CD4-positive, alpha-beta T cell treated with Interferon gamma for 1 hour (primary cell): Measurements from ENCODE around the gene DQX1.

Experiments
- DNase-seq: peaks from one replicate; pipeline ENCODE4 v3.0.0-alpha.2; 2020

DQX1 gene

DNA sequence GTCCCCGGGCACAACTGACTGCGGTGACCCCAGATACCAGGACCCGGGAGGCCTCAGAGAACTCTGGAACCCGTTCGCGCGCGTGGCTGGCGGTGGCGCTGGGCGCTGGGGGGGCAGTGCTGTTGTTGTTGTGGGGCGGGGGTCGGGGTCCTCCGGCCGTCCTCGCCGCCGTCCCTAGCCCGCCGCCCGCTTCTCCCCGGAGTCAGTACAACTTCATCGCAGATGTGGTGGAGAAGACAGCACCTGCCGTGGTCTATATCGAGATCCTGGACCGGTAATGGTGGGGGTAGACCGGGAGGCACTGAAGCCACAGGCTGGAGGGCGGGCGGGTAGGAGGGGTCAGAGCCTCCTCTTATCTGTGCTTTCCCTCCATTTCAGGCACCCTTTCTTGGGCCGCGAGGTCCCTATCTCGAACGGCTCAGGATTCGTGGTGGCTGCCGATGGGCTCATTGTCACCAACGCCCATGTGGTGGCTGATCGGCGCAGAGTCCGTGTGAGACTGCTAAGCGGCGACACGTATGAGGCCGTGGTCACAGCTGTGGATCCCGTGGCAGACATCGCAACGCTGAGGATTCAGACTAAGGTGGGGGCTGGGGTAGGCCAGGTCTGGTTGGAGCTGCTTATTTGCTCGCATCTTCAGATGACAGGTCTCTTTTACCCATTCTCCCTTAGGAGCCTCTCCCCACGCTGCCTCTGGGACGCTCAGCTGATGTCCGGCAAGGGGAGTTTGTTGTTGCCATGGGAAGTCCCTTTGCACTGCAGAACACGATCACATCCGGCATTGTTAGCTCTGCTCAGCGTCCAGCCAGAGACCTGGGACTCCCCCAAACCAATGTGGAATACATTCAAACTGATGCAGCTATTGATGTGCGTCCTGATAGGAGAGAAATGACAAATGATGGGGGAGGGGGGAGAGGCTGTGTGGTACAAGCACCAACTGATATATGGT lies 4.5 kb upstream of the DQX1 start:
- peak; percentile 66 for DNase-seq

DNA sequence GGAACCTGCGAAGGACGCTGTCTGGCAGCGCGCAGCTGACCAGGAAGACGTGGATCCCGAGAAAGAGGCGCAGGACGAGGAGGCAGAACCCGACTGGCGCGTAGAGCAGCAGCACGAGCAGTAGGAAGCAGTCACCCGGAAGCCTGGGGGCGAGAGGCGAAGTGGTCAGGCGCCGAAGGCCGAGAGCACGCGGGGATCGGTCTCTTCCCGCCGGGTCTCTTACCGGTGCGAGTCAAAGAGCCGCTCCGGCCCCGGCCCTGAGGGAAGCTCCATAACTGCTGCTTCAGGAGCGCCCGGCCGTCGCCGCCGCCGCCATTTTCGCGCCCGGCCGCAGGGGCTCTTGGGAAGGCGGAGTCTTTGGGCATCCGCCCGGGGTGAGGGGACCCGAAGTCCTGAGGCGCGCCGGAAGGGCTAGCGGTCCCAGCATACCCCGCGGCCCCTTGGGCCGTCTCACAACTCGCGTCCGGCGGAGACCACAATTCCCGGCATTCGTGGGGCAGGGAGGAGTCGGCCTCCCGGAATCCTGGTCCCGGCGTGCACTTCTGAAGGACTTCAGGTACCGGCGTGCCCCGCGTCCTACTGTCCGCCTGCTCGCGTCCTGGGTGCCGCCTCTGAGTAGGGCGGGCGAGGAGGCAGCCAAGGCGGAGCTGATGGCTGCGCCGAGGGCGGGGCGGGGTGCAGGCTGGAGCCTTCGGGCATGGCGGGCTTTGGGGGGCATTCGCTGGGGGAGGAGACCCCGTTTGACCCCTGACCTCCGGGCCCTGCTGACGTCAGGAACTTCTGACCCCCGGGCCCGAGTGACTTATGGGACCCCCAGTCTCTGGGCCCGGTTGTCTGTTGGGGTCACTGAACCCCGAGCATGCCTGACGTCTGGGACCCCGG lies 3.6 kb upstream of the DQX1 start, which contains the start of the genes AUP1 and HTRA2:
Gene AUP1 (minus strand): TSS at position 350 of the 882 bp plus-strand sequence. CDS start 77 bp downstream, at position 273.
Gene HTRA2 (plus strand): TSS at position 577 of the 882 bp plus-strand sequence. CDS start 74 bp downstream, at position 651.
- DNase-seq = peak; percentile 94

DNA sequence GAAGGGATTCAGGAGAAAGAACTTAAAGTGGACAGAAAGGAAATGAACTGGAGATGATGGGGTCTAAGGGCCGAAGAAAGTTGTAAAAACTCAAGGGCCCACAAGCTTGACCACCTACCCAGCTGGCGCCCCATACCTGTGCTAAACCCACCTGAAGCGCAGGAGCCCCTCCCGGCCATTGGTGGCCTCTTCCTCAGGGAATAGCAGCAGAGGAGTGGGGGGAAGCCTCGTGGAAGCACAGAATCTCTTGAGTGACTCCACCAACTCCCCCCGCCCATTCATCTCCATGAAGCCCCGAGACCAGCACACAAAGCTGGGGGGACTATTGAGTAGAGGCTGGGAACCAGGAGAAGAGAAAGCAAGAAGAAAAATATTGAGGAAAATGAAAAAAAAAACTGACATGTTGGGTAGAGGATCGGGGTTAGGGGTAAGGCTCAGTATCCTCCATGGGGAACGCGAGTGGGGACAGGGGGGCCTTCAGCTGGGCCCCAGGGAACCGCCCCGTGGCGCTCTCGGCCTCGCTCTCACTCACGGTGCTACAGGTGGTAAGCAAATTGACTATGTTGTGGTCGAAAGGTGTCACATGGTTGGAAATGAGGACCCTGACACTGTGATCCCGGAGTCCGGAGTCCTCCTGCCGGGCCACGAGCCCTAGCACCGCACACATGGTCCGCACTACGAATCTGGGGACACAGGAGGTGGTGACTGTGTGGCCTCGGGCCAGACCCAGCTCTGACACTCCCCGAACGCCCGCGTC lies 2.7 kb upstream of the DQX1 start:
- no peak for DNase-seq

DNA sequence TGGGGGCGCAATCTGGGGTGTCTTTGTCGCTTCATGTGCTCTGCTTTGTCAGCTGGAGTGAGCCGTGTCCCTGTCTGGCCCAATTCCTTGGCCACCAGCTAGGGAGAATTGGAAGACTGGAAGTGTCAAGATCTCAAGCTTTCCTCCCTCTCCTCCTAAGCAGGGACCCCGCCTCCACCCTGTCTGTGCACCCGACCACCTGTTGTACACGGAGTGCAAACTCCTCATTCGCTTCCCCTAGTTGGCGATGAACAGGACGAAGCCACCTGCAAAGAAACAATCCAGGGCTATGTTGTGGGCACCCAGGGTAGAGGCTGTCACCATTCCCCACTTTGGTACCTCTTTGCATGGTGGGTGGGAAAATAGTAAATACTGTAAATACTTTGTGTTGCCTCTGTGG lies 1.7 kb upstream of the DQX1 start:
- DNase-seq = no peak

DNA sequence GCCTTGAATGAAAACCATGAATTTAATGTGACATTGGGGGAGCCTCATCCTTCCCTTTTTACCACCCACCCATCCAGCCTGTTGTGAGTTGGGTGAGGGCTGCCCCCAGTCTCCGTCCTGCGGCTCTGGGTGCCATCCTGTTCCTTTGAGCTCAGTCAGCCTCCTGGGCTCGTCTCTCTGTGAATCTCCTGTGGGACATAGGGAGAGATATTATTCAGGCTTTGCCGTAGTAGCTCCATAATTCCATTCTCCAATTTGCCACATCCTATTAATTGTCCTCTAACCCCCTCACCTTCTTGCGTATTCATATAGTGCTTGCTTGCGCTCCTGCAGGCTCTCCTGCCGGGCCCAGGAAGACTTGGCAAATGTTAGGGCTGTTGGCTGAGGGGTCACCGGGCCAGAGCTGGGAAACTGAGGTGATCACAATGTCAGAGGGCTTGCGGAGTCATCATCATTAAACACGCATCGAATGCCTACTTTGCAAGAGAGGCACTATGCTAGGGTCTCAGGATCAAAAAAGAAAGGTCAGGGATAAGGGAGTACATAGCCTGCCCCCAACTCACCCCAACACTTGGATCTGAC lies 709 bp upstream of the DQX1 start:
- DNase-seq = no peak

DNA sequence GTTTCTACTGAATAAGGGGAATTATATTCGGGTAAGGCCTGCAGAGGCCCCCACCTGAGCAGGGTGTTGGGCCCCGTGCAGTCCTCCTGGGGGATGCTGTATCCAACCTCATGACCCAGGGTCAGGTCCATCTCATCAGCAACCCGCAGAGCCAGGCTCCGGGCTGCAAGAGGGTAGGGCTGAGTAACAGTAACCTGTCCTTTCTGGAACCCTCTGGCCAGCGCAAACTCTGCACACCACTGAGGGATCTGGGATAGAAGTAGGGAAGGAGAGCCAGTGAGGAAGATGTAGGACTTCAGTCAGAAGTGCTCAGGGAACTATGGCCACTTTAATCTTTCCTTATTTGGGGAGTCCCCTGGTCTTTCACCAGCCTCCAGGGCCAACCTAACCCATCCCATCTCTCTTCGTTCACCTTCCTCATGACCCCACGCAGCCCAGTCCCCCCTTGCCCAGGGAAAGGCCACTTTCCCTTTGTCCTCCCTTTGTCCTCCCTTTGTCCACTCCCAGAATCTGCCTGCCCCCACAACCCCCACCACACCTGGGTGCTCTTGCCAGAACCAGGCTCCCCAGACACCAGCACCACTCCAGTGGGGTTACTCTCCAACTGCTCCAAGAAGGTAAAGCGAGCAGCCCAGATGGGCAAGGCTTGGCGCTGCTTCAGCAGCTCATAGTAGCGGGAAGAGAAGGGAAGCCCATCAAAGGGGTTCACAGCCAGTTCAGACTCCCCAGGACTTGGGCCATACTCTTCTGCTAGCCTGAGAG lies 895 bp downstream of the DQX1 start:
- no peak for DNase-seq

DNA sequence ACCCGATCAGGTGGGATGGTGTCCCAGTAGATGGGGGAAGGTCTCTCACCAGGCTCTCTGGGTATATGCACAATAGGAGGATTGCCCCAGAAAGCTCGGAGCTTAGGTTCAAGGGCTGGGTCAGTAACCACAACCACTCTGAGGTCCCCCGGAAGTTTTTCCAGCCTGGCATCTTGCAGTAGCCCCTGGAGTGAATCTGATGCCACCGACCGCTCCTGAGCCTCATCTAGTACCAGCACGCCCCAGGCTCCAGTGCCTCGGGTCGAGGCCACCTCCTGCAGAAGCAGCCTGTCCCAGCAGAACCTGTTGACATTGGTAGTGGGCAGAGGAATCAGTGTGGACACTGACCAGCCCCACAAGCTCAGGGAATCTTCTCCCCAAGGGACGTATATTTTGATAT lies 2.0 kb downstream of the DQX1 start:
- DNase-seq = no peak

DNA sequence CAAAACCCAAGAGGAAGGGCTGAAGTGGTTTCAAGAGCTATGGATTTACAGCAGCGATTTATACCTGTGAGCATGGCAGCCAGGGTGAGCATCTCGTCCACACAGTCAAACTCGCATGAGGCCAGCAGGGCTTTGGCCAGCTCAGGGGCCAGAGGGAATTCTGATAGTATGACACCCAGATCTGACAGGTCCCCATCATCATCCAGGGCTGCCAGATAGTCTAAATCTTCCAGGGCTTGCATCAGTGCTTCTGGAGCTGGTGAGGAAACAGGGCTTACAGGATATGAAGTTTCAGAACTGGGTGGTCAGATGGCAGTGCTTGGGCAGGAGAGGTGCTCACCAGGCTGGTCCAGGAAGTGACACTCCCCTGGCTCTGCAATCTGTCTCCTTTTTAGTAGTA lies 3.5 kb downstream of the DQX1 start:
- no peak for DNase-seq

DNA sequence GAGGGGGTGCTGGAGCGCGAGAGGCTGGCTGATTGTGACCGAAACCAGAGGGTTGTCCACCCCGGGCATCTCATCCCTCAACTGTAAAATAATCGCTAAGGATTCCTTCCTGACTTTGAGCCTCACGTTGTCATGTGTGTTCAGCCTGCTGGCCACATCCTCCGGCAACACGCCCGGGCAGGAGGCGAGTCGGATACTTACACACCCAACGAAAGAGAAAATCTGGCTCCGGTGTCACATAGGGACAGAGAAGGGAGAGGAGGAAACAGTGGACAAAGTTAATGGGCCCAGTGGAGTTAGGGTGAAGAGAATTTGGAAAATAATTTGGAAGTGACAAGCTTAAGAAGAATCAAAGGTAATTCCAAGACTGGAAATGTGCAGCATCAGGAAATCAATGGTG lies 9.4 kb downstream of the DQX1 start:
- DNase-seq = no peak

DNA sequence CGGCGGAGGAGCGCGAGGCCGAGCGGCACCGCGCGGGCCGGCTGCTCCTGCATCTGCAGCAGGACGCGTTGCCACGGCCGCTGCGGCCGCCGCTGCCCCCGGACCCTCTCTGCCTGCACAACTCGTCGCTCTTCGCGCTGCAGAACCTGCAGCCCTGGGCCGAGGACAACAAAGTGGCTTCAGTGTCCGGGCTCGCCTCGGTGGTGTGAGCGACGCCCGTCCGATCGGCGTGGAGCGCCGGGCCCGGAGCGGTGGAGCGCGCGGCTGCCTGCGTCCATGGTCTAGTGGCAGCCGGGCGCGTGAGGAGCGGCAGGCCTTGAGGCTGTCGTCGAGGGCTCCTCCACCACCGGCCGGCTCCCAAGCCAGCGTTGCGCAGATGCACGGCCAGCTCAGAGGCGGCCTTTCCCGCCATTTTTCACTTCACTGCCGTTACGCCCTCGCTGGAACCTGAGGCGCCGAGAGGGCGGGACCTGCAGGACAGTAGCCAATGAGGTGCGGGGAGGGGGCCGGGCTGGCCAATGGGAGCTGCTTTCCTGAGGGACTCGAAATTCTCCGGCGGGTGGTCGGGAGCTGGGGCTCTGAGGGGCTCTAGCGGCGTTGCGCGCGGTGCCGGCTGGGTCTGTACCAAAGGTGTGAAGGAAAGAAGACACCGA lies 9.9 kb downstream of the DQX1 start:
- peak; percentile 76 for DNase-seq

DNA sequence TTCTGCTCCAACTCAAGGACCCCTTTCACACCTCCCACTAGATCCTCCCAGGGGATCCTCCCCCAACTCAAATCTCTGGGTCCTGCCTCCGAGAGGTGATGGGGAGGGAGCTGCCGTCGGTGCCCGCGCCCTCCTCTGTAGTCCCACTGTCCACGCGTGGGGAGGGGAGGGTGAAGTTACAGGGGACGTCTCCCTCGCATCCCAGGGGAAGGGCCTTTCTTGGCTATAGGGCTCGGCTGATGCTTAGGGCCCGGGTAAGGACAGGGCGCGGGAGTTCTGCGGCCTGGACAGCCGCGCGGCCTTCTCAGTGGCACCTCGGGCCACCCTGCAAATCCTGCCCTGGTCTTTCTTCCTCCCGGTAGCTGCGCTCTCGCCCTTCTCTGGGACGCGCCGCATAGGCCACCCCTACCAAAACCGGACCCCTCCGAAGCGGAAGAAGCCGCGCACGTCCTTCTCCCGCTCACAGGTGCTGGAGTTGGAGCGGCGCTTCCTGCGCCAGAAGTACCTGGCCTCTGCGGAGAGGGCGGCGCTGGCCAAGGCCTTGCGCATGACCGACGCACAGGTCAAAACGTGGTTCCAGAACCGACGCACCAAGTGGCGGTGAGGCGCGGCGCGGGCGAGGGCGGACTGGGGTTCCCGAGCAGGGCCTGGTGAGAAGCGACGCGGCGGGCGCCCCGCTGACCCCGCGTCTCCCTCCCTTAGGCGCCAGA lies 10.6 kb downstream of the DQX1 start:
- DNase-seq = no peak

DNA sequence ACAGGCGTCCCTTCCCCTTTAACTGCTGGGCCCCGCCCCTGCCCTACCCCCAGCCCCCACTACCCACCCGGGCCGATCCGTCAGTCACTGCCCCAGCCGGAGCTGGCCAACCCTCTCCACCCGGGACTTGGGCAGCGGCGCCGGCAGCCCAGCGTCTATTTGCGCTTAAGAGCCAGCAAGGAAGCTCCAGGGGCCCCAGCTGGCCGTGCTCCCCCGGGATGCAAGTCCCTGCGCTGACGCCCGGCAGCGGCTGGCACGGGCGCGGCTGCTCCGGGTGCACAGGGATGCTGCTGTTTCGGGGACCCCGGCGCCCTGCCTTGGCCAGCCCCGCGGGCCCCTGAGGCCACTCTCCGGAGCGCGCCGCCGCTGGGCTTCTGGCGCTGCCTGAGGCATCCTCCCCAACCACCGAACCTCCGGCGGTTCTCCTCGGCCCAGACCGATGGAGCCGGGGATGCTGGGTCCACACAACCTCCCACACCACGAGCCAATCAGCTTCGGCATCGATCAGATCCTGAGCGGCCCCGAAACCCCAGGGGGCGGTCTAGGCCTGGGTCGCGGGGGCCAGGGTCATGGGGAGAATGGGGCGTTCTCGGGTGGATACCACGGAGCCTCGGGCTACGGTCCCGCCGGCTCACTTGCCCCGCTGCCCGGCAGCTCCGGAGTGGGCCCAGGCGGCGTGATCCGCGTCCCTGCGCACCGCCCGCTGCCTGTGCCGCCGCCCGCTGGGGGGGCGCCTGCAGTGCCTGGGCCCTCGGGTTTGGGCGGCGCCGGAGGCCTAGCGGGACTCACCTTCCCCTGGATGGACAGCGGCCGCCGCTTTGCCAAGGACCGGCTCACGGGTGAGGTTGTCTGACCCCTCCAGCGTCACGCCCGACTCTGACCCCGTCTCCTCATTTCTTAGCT lies 11.4 kb downstream of the DQX1 start, which contains the start of gene TLX2:
Gene TLX2 (plus strand): TSS at position 83 of the 903 bp plus-strand sequence. CDS start 357 bp downstream, at position 440.
- no peak for DNase-seq

DNA sequence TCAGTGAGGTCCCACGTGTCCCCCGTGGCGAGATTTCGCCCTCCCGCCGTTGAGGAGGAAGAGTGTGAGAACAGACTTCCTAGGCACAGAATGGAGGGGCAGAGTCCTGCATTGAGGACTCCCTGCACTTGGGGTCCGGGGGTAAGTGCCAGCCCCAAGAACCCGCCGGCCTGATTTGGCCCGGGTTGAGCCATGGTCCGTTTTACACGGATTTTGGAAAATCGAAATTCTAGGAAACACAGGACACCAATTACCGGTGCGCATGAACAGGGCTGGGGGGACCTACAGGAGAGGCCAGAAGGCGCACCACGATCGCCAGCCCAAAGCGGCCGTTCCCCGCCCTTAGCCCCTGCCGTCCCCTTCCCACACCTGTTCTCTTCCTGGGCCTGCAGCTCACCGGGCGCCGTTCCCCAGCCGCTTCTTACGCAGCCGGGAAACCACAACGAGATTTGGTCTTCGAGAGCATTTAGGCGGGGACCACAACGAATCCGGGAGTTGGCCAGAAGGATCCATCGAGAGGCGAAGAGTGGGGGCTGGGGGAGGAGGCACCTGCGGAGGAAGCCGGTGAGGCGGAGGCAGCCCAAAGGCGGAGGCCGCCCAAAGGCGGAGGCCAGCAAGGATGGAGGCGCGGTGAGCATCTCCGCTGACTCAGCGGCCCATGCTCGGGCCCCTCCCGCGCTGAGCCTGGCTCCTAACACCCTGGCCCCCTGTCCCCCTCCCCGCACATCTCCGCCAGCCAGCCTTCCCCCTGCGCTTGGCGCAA lies 12.2 kb downstream of the DQX1 start:
- no peak for DNase-seq

DNA sequence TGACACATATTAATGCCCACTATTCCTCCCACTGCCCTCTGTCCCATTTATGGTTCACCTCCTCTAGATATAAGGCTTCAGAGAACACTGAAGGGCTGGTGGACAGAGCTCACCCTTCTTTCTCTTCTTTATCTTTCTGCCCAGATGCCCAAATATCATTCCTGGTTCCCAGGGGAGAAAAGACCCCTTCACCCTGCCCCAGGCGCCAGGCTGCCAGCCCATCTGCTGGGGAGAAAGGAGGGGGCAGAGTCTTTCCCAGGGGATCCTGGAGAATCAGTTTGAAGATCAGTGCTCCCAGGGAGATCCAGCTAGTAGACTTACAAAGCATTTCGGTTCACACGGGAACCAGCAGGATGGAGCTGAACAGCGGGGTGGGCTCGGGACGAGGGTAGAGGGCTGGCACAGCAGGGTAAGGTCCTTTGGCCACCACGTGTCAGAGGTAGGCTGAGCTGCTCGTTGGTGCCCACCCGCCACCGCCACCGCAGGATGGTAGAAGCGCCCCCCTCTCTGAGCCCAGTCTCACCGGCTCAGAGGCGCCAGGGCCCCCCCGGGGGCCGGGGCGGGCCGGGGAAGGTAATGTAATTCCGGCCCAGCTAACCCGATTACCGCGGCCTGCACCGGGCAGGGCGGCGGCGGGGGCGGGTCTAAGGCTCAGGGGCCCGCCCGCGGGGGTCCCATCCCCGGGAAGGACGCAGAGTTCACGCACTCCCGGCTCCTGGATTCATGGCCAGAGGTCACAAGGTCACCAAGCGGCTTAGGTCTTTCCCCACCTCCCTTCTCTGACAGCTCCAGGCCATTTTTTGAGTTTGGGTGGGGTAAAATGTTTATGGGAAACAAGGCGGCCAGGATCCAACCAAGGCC lies 13.1 kb downstream of the DQX1 start:
- DNase-seq = no peak

DNA sequence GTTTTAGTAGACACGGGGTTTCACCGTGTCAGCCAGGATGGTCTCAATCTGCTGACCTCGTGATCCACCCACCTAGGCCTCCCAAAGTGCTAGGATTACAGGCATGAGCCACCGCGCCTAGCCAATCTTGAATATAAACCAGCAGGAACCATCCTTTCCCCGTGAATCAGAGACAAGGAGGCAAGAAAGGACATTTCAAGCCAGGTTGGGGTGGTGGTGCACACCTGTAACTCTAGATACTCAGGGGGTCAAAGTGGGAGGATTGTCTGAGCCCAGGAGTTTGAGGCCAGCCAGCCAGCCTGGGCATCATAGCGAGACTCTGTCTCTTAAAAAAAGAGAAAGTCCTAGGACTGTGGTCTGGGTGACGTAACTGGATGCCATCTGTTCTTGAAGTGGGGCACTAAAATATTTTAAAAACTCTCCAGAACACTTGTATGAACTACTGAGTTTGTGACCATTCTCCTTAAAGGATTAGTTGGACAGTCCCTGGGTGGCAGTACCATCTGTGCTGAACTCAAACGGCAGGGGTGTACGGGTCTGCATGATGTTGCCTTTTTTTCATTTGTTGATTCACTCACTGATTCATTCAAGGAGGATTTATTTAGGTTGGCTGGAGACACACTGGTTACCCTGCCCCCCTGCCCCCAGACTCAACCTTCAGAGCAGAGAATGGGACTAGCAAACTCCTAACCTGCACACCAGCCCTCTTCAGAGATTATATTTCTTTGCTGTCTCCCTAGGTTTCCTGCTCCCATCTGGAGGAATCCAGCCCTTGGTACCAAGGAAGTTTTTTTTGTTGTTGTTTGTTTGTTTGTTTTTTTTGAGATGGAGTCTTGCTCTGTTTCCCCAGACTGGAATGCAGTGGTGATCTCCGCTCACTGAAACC lies 14.7 kb downstream of the DQX1 start:
- DNase-seq = no peak

DNA sequence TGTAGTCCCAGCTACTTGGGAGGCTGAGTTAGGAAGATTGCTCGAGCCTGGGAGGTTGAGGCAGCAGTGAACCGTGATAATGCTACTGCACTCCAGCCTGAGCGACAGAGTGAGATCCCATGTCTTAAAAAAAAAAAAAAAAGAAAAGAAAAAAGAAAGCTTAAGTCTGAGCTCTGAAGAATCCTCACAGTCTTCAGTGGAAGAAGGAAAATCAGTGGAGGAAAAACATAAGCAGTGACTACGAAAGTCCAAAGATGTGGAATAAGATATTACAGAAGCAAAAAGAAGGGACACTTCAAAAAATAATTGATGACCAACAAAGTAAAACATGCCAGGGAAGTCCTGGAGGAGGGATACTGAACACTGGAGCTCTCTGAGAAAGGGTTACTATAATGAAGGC lies 15.8 kb downstream of the DQX1 start:
- DNase-seq = no peak
